PC-9 (cell line): ENCODE measurements around the gene PRSS1.

Source experiments
- EZH2 ChIP-seq: fragments of 200-600 bp; sonication (generic); IDR thresholded peaks from 2 replicates; pipeline ENCODE4 v1.8.0; 2017; ENCODE audit warnings: antibody characterized with exemption, low read depth
- TF ChIP-seq, protein P1 (sequence below): fragments of 200-600 bp; sonication (generic); conservative IDR thresholded peaks from 2 replicates; pipeline ENCODE4 v1.6.1; 2017; ENCODE audit warnings: mixed run types, antibody characterized with exemption, mild to moderate bottlenecking, moderate library complexity

GRCh38 chr7:142795339-142795863, 46.1 kb downstream of the PRSS1 start:
- TF ChIP-seq, protein P1, sequence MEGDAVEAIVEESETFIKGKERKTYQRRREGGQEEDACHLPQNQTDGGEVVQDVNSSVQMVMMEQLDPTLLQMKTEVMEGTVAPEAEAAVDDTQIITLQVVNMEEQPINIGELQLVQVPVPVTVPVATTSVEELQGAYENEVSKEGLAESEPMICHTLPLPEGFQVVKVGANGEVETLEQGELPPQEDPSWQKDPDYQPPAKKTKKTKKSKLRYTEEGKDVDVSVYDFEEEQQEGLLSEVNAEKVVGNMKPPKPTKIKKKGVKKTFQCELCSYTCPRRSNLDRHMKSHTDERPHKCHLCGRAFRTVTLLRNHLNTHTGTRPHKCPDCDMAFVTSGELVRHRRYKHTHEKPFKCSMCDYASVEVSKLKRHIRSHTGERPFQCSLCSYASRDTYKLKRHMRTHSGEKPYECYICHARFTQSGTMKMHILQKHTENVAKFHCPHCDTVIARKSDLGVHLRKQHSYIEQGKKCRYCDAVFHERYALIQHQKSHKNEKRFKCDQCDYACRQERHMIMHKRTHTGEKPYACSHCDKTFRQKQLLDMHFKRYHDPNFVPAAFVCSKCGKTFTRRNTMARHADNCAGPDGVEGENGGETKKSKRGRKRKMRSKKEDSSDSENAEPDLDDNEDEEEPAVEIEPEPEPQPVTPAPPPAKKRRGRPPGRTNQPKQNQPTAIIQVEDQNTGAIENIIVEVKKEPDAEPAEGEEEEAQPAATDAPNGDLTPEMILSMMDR, result no peak
- TF ChIP-seq EZH2, result no peak
